Lower leg skin (tissue), 3 donors: ENCODE measurements around the gene OIT3.

Source experiments
- CTCF ChIP-seq, 3 donors: fragments of 450-650 bp; IDR thresholded peaks; one replicate each; pipeline ENCODE4 v1.5.1; 2016; ENCODE audit warnings: antibody characterized with exemption in 3 of 3, mild to moderate bottlenecking in 3 of 3, moderate library complexity in 2 of 3
- POLR2A ChIP-seq, 2 donors: fragments of 450-650 bp; IDR thresholded peaks; one replicate each; pipeline ENCODE4 v1.6.1; 2016 to 2017; ENCODE audit warnings: antibody characterized with exemption in 2 of 2, mild to moderate bottlenecking in 1 of 2, moderate library complexity in 1 of 2

DNA sequence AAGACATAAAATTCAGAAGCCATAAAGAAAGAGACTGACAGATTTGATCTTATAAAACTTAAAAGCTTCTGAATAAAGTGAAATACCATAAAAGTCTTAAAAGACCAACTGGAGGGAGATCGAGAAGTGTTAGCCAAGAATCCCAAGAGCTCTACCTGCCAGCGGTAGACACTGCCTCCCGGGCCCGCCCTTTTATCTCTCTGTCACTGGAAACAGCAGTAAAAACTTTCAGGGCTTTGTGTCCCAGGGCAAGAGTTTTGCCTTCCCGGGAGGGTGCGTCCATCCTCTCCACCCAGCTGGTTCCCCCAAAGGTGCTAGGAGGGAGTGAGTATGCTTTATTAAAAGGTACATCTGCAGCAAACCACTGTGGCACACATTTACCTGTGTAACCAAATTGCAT is 55.2 kb downstream of the OIT3 start:
- no peak for TF ChIP-seq CTCF (IDR thresholded peaks at IDR 0.05)
- TF ChIP-seq POLR2A (IDR thresholded peaks at IDR 0.05) = no peak
